Fibroblast of pulmonary artery (primary cell): ENCODE results near the gene ASXL2.
"Not testable (repeated sequence)": the region's sequence is repeated elsewhere in the genome, so short reads cannot be mapped to it uniquely, and the experiment has no call there.

Experiments
- DNase-seq: peaks from one replicate; pipeline ENCODE4 v3.0.0-alpha.2; 2010; ENCODE audit warnings: low read depth
- H3K4me3 ChIP-seq: replicated peaks from 2 replicates; pipeline ENCODE4 v1.5.1; 2011; ENCODE audit warnings: low read depth, mild to moderate bottlenecking, control low read depth, low read length, moderate library complexity
- TF ChIP-seq, protein P1 (sequence below): IDR thresholded peaks from 2 replicates; pipeline ENCODE4 v1.5.1; 2011; ENCODE audit warnings: mild to moderate bottlenecking, control low read depth, low read length, inconsistent platforms; ENCODE audit errors: missing control alignments

The ASXL2 gene

DNA sequence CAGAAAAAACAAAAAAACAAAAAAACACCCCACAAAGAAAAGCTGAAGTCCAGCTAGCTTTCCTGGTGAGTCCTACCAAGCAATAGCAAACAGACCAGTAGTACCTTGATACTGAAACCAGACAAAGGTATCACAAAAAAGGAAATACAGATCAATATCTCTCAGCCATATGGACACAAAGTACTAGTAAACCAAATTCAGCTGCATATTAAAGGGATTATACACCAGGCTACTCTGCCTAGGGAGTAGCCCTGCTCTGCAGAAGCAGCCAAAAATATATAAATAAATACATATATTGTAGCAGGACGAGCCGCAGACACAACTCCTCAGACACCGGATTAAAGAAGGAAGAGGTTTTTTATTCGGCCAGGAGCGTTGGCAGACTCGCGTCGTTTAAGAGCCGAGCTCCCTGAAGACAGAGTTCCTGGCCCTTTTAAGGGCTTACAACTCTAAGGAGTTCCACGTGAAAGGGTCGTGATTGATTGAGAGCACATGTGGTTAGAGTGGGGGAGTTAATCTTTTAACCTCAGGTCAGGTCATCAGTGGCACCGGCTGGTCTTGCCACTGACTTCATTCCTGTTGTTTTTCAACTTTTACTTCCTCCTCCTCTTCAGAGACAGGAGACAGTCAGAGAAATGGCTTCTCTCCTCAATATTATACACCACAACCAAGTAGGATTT is 166.5 kb downstream of the ASXL2 start:
- DNase-seq, result peak; percentile 8
- TF ChIP-seq, protein P1, sequence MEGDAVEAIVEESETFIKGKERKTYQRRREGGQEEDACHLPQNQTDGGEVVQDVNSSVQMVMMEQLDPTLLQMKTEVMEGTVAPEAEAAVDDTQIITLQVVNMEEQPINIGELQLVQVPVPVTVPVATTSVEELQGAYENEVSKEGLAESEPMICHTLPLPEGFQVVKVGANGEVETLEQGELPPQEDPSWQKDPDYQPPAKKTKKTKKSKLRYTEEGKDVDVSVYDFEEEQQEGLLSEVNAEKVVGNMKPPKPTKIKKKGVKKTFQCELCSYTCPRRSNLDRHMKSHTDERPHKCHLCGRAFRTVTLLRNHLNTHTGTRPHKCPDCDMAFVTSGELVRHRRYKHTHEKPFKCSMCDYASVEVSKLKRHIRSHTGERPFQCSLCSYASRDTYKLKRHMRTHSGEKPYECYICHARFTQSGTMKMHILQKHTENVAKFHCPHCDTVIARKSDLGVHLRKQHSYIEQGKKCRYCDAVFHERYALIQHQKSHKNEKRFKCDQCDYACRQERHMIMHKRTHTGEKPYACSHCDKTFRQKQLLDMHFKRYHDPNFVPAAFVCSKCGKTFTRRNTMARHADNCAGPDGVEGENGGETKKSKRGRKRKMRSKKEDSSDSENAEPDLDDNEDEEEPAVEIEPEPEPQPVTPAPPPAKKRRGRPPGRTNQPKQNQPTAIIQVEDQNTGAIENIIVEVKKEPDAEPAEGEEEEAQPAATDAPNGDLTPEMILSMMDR, result no peak
- H3K4me3 ChIP-seq, result peak overlapping the region; percentile 19

DNA sequence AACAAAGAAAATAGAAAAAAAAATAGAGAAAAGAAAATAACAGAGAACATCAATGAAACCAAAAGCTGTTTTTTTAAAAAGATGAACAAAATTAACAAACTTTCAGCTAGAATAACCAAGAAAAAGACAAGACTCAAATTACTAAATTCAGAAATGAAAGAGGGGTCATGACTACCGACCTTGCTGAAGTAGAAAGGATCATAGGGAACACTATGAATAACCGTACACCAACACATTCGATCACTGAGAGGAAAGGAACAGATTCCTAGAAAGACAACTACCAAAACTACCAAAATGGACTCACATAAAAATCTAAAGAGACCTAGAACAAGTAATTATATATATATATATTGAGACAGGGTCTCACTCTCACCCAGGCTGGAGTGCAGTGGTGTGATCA is 167.5 kb downstream of the ASXL2 start:
- no peak for DNase-seq
- TF ChIP-seq, protein P1, result no peak
- H3K4me3 ChIP-seq, result no peak overlapping the region

- TF ChIP-seq, protein P1, result no peak
- no peak overlapping the region for H3K4me3 ChIP-seq
- DNase-seq, result no peak
Observed at GRCh38 chr2:25709349-25709748, 168.9 kb downstream of the ASXL2 start.

GRCh38 chr2:25707927-25708590 is 170.2 kb downstream of the ASXL2 start:
- TF ChIP-seq, protein P1, result no peak
- no peak for DNase-seq

GRCh38 chr2:25705575-25705974 is 172.7 kb downstream of the ASXL2 start:
- not testable (repeated sequence) for H3K4me3 ChIP-seq, DNase-seq

More at GRCh38 chr2:25707927-25708590, 170.2 kb downstream of the ASXL2 start:
- no peak overlapping the region for H3K4me3 ChIP-seq

GRCh38 chr2:25701801-25702200 is 176.5 kb downstream of the ASXL2 start:
- no peak overlapping the region for H3K4me3 ChIP-seq
- TF ChIP-seq, protein P1, result no peak
- DNase-seq, result no peak

GRCh38 chr2:25700221-25700660 is 178.0 kb downstream of the ASXL2 start:
- no peak overlapping the region for H3K4me3 ChIP-seq
- DNase-seq, result peak; percentile 50
- TF ChIP-seq, protein P1, result peak; percentile 85
